ENCODE measurements around the gene TMEM151A. TPM values are rescaled to one million over a fixed set of nuclear protein-coding genes. Genes with fewer than 3 reads are reported as not detected.
A peak's percentile ranks its signal among the peaks of the same experiment; 100 is the strongest.

The TMEM151A gene
- total RNA-seq, 1 donor from 2014 or later: not detected

GRCh38 chr11:66288671-66289547, 2.8 kb upstream of the TMEM151A start, which contains the start of gene YIF1A:
Gene YIF1A, minus strand, starts transcription at chr11:66289143. Its CDS starts 158 bp downstream, at chr11:66288985.
- Histone ChIP-seq H3K27ac (ENCODE audit: low read depth, low read length) (peak within 1 kb of the TSS; percentile 96), H3K4me3 (ENCODE audit: low read length in 3 of 3) (peak within 1 kb of the TSS; percentile 93 to 99 (median 95)), H3K4me1 (ENCODE audit: control insufficient read depth in 3 of 3, insufficient read depth in 3 of 3, low read length in 3 of 3) (peaks cover 16 to 50% (median 40%) of the 10 kb centered on the region in 3 donors), H3K36me3 (ENCODE audit: control insufficient read depth in 3 of 3, insufficient read depth in 3 of 3, low read length in 3 of 3) (peaks cover 17 to 21% (median 17%) of the 10 kb centered on the region in 3 donors), H3K9me3 (ENCODE audit: control insufficient read depth in 3 of 3, low read length in 3 of 3) (no peaks in the 10 kb centered on the region), H3K27me3 (ENCODE audit: control insufficient read depth in 3 of 3, insufficient read depth in 3 of 3, low read length in 3 of 3) (peaks cover 19 to 25% (median 22%) of the 10 kb centered on the region in 3 donors), H3K9ac (ENCODE audit: low read depth in 1 of 3, low read length in 3 of 3) (peak within 1 kb of the TSS; percentile 86 to 93 (median 92))

GRCh38 chr11:66289548-66290329, 2.0 kb upstream of the TMEM151A start:
- H3K27me3 ChIP-seq (ENCODE audit: control insufficient read depth in 3 of 3, insufficient read depth in 3 of 3, low read length in 3 of 3): peaks cover 28 to 33% (median 30%) of the 10 kb centered on the region in 3 donors
- peak overlapping the region; percentile 93 to 99 (median 95) for H3K4me3 ChIP-seq (ENCODE audit: low read length in 3 of 3)
- peaks cover 16 to 50% (median 40%) of the 10 kb centered on the region in 3 donors for H3K4me1 ChIP-seq (ENCODE audit: control insufficient read depth in 3 of 3, insufficient read depth in 3 of 3, low read length in 3 of 3)

GRCh38 chr11:66290330-66290621, 1.4 kb upstream of the TMEM151A start:
- Histone ChIP-seq H3K27me3 (ENCODE audit: control insufficient read depth in 3 of 3, insufficient read depth in 3 of 3, low read length in 3 of 3) (peaks cover 31 to 38% (median 33%) of the 10 kb centered on the region in 3 donors), H3K9ac (ENCODE audit: low read depth in 1 of 3, low read length in 3 of 3) (no peak overlapping the region), H3K4me1 (ENCODE audit: control insufficient read depth in 3 of 3, insufficient read depth in 3 of 3, low read length in 3 of 3) (peaks cover 16 to 48% (median 38%) of the 10 kb centered on the region in 3 donors), H3K4me3 (ENCODE audit: low read length in 3 of 3) (peak overlapping the region in 1 of 3 donors; percentile 93), H3K36me3 (ENCODE audit: control insufficient read depth in 3 of 3, insufficient read depth in 3 of 3, low read length in 3 of 3) (peaks cover 6 to 9% (median 8%) of the 10 kb centered on the region in 3 donors), H3K9me3 (ENCODE audit: control insufficient read depth in 3 of 3, low read length in 3 of 3) (no peaks in the 10 kb centered on the region), H3K27ac (ENCODE audit: low read depth, low read length) (no peak overlapping the region)

More at GRCh38 chr11:66289548-66290329, 2.0 kb upstream of the TMEM151A start:
- Histone ChIP-seq H3K9ac (ENCODE audit: low read depth in 1 of 3, low read length in 3 of 3) (peak overlapping the region; percentile 69 to 83 (median 76)), H3K27ac (ENCODE audit: low read depth, low read length) (peak overlapping the region; percentile 96), H3K36me3 (ENCODE audit: control insufficient read depth in 3 of 3, insufficient read depth in 3 of 3, low read length in 3 of 3) (peaks cover 10 to 14% (median 11%) of the 10 kb centered on the region in 3 donors), H3K9me3 (ENCODE audit: control insufficient read depth in 3 of 3, low read length in 3 of 3) (no peaks in the 10 kb centered on the region)

GRCh38 chr11:66291303-66291705, 390 bp upstream of the TMEM151A start:
- Histone ChIP-seq H3K4me1 (ENCODE audit: control insufficient read depth in 3 of 3, insufficient read depth in 3 of 3, low read length in 3 of 3) (peaks cover 16 to 38% (median 30%) of the 10 kb centered on the region in 3 donors), H3K27ac (ENCODE audit: low read depth, low read length) (no peak overlapping the region), H3K9me3 (ENCODE audit: control insufficient read depth in 3 of 3, low read length in 3 of 3) (no peaks in the 10 kb centered on the region), H3K9ac (ENCODE audit: low read depth in 1 of 3, low read length in 3 of 3) (no peak overlapping the region), H3K36me3 (ENCODE audit: control insufficient read depth in 3 of 3, insufficient read depth in 3 of 3, low read length in 3 of 3) (peaks cover 0 to 6% (median 5%) of the 10 kb centered on the region in 3 donors), H3K4me3 (ENCODE audit: low read length in 3 of 3) (no peak overlapping the region), H3K27me3 (ENCODE audit: control insufficient read depth in 3 of 3, insufficient read depth in 3 of 3, low read length in 3 of 3) (peaks cover 37 to 47% (median 39%) of the 10 kb centered on the region in 3 donors)

GRCh38 chr11:66292543-66293332, 1.0 kb downstream of the TMEM151A start:
- peaks cover 37 to 54% (median 39%) of the 10 kb centered on the region in 3 donors for H3K27me3 ChIP-seq (ENCODE audit: control insufficient read depth in 3 of 3, insufficient read depth in 3 of 3, low read length in 3 of 3)
- no peak overlapping the region for H3K4me3 ChIP-seq (ENCODE audit: low read length in 3 of 3)
- no peaks in the 10 kb centered on the region for H3K36me3 ChIP-seq (ENCODE audit: control insufficient read depth in 3 of 3, insufficient read depth in 3 of 3, low read length in 3 of 3)
- H3K9ac ChIP-seq (ENCODE audit: low read depth in 1 of 3, low read length in 3 of 3): no peak overlapping the region
- peaks cover 13 to 25% (median 18%) of the 10 kb centered on the region in 3 donors for H3K4me1 ChIP-seq (ENCODE audit: control insufficient read depth in 3 of 3, insufficient read depth in 3 of 3, low read length in 3 of 3)
- no peak overlapping the region for H3K27ac ChIP-seq (ENCODE audit: low read depth, low read length)
- H3K9me3 ChIP-seq (ENCODE audit: control insufficient read depth in 3 of 3, low read length in 3 of 3): no peaks in the 10 kb centered on the region

GRCh38 chr11:66293352-66293751, 1.7 kb downstream of the TMEM151A start:
- Histone ChIP-seq H3K9me3 (ENCODE audit: control insufficient read depth in 3 of 3, low read length in 3 of 3) (no peaks in the 10 kb centered on the region), H3K27ac (ENCODE audit: low read depth, low read length) (no peak overlapping the region), H3K27me3 (ENCODE audit: control insufficient read depth in 3 of 3, insufficient read depth in 3 of 3, low read length in 3 of 3) (peaks cover 37 to 54% (median 39%) of the 10 kb centered on the region in 3 donors), H3K4me1 (ENCODE audit: control insufficient read depth in 3 of 3, insufficient read depth in 3 of 3, low read length in 3 of 3) (peaks cover 7 to 19% (median 12%) of the 10 kb centered on the region in 3 donors), H3K36me3 (ENCODE audit: control insufficient read depth in 3 of 3, insufficient read depth in 3 of 3, low read length in 3 of 3) (no peaks in the 10 kb centered on the region), H3K9ac (ENCODE audit: low read depth in 1 of 3, low read length in 3 of 3) (no peak overlapping the region), H3K4me3 (ENCODE audit: low read length in 3 of 3) (no peak overlapping the region)

GRCh38 chr11:66293777-66294625, 2.3 kb downstream of the TMEM151A start:
- peaks cover 37 to 54% (median 39%) of the 10 kb centered on the region in 3 donors for H3K27me3 ChIP-seq (ENCODE audit: control insufficient read depth in 3 of 3, insufficient read depth in 3 of 3, low read length in 3 of 3)
- no peak overlapping the region for H3K27ac ChIP-seq (ENCODE audit: low read depth, low read length)
- H3K9me3 ChIP-seq (ENCODE audit: control insufficient read depth in 3 of 3, low read length in 3 of 3): no peaks in the 10 kb centered on the region
- no peak overlapping the region for H3K4me3 ChIP-seq (ENCODE audit: low read length in 3 of 3)
- H3K4me1 ChIP-seq (ENCODE audit: control insufficient read depth in 3 of 3, insufficient read depth in 3 of 3, low read length in 3 of 3): peaks cover 5 to 17% (median 10%) of the 10 kb centered on the region in 3 donors
- no peaks in the 10 kb centered on the region for H3K36me3 ChIP-seq (ENCODE audit: control insufficient read depth in 3 of 3, insufficient read depth in 3 of 3, low read length in 3 of 3)
- no peak overlapping the region for H3K9ac ChIP-seq (ENCODE audit: low read depth in 1 of 3, low read length in 3 of 3)

GRCh38 chr11:66294626-66295620, 3.2 kb downstream of the TMEM151A start:
- peaks cover 37 to 54% (median 39%) of the 10 kb centered on the region in 3 donors for H3K27me3 ChIP-seq (ENCODE audit: control insufficient read depth in 3 of 3, insufficient read depth in 3 of 3, low read length in 3 of 3)
- no peaks in the 10 kb centered on the region for H3K36me3 ChIP-seq (ENCODE audit: control insufficient read depth in 3 of 3, insufficient read depth in 3 of 3, low read length in 3 of 3)
- no peaks in the 10 kb centered on the region for H3K9me3 ChIP-seq (ENCODE audit: control insufficient read depth in 3 of 3, low read length in 3 of 3)
- no peak overlapping the region for H3K27ac ChIP-seq (ENCODE audit: low read depth, low read length)
- no peak overlapping the region for H3K9ac ChIP-seq (ENCODE audit: low read depth in 1 of 3, low read length in 3 of 3)
- H3K4me3 ChIP-seq (ENCODE audit: low read length in 3 of 3): no peak overlapping the region
- peaks cover 0 to 9% (median 4%) of the 10 kb centered on the region in 3 donors for H3K4me1 ChIP-seq (ENCODE audit: control insufficient read depth in 3 of 3, insufficient read depth in 3 of 3, low read length in 3 of 3)

Measured in skeletal muscle tissue (tissue), 4 donors.